Hepatocyte (in vitro differentiated cells): ENCODE measurements around the gene PIK3R1.

Experiments
- EZH2phosphoT487 ChIP-seq: fragments of 200-600 bp; sonication (generic); IDR thresholded peaks from one replicate; pipeline ENCODE4 v1.6.1; 2018; ENCODE audit warnings: antibody characterized with exemption, mild to moderate bottlenecking, low read depth, moderate library complexity; ENCODE audit not compliant: unreplicated experiment, severe bottlenecking
- TF ChIP-seq, protein P1 (sequence below): fragments of 200-600 bp; sonication (generic); IDR thresholded peaks from 2 replicates; pipeline ENCODE4 v1.5.1; 2016; ENCODE audit warnings: antibody characterized with exemption, mild to moderate bottlenecking; ENCODE audit not compliant: poor library complexity

- TF ChIP-seq, protein P1, sequence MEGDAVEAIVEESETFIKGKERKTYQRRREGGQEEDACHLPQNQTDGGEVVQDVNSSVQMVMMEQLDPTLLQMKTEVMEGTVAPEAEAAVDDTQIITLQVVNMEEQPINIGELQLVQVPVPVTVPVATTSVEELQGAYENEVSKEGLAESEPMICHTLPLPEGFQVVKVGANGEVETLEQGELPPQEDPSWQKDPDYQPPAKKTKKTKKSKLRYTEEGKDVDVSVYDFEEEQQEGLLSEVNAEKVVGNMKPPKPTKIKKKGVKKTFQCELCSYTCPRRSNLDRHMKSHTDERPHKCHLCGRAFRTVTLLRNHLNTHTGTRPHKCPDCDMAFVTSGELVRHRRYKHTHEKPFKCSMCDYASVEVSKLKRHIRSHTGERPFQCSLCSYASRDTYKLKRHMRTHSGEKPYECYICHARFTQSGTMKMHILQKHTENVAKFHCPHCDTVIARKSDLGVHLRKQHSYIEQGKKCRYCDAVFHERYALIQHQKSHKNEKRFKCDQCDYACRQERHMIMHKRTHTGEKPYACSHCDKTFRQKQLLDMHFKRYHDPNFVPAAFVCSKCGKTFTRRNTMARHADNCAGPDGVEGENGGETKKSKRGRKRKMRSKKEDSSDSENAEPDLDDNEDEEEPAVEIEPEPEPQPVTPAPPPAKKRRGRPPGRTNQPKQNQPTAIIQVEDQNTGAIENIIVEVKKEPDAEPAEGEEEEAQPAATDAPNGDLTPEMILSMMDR: no peak
- no peak for TF ChIP-seq EZH2phosphoT487
These were observed 71.0 kb downstream of the PIK3R1 start for GRCh38 chr5:68286612-68286912.
